Upper lobe of right lung (tissue), 1 donor: ENCODE results near the gene ECSIT. TPM values are rescaled to one million over a fixed set of nuclear protein-coding genes. Genes with fewer than 3 reads are reported as not detected.

Experiments used
- ATAC-seq: fragments of 200-7000 bp; cut with Tn5 transposase; one replicate; pipeline ENCODE4 v1.9.1; 2020; ENCODE audit warnings: mild to moderate bottlenecking, moderate library complexity
- DNase-seq: peaks from one replicate; pipeline ENCODE4 v3.0.0-alpha.2; 2020
- H3K27ac ChIP-seq: fragments of 200-600 bp; one replicate; pipeline ENCODE4 v1.8.0; 2022
- H3K27me3 ChIP-seq: fragments of 200-600 bp; one replicate; pipeline ENCODE4 v1.8.0; 2022; ENCODE audit warnings: mild to moderate bottlenecking
- H3K36me3 ChIP-seq: fragments of 200-600 bp; one replicate; pipeline ENCODE4 v1.8.0; 2022
- H3K4me1 ChIP-seq: fragments of 200-600 bp; one replicate; pipeline ENCODE4 v1.8.0; 2022
- H3K4me3 ChIP-seq: fragments of 200-600 bp; one replicate; pipeline ENCODE4 v1.8.0; 2022; ENCODE audit warnings: mild to moderate bottlenecking
- H3K9me3 ChIP-seq: fragments of 200-600 bp; one replicate; pipeline ENCODE4 v1.8.0; 2022
- intact Hi-C: fragments of 100-400 bp; cut with DNase I; formaldehyde crosslinking; loops from one replicate; pipeline ENCODE4 v1.11.0; 2022
- total RNA-seq: library from RNA; stranded (reverse); fragmentation: NEBNext Ultra II Directional; extraction: Animal tissue kit (Norgen Biotek cat#: 25700); gene quantifications from one replicate; pipeline ENCODE4 v1.2.1, GENCODE V29; 2021
- TF ChIP-seq, protein P1 (sequence below): fragments of 200-600 bp; IDR thresholded peaks from one replicate; pipeline ENCODE4 v1.8.0; 2022; ENCODE audit warnings: antibody characterized with exemption
- donor health status: DM: no; HTN: yes; CAD: no; lungs with severe emphysema.

Gene ECSIT
- total RNA-seq, 1 donor from 2014 or later = 44.8 TPM

DNA sequence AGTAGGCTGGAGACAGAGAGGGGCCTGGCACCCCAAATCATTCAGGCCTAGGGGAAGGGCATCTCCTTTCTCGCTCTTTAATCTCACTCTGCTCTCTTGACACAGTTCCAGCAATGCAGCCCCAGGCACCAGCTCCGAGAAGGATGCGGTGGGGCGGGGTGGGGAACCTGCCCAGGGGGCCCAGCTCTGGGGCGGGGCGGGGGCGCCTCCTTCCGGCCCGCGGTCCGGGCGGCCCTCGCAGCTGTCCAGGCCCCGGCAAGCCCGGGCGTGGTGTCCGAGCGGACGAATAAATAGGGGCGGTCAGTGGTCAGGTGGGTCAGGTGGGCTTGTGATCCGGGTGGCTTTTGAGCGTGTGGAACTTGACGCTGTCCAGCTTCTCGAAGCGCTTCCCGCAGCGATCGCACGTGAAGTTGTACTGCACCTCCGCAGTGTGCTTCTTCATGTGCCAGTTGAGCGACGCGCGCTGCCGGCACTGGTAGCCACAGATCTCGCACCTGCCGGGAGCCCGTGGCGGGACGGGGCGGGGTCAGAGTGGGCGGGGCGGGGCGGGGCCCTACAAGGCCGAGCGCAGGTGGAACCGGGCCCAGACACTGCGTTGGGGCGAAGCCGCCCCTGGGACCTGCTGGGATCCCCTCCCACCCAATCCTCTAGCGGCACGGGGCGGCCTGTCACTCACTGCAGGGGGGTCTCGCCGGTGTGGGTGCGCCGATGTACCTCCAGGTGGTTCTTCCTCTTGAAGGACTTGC lies 45.4 kb downstream of the ECSIT start:
- peaks cover 17% of the 10 kb centered on the region for H3K4me1 ChIP-seq
- TF ChIP-seq, protein P1, sequence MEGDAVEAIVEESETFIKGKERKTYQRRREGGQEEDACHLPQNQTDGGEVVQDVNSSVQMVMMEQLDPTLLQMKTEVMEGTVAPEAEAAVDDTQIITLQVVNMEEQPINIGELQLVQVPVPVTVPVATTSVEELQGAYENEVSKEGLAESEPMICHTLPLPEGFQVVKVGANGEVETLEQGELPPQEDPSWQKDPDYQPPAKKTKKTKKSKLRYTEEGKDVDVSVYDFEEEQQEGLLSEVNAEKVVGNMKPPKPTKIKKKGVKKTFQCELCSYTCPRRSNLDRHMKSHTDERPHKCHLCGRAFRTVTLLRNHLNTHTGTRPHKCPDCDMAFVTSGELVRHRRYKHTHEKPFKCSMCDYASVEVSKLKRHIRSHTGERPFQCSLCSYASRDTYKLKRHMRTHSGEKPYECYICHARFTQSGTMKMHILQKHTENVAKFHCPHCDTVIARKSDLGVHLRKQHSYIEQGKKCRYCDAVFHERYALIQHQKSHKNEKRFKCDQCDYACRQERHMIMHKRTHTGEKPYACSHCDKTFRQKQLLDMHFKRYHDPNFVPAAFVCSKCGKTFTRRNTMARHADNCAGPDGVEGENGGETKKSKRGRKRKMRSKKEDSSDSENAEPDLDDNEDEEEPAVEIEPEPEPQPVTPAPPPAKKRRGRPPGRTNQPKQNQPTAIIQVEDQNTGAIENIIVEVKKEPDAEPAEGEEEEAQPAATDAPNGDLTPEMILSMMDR = no peak
- H3K27me3 ChIP-seq = peaks cover 41% of the 10 kb centered on the region
- no peak overlapping the region for H3K4me3 ChIP-seq
- peaks cover 8% of the 10 kb centered on the region for H3K36me3 ChIP-seq
- H3K9me3 ChIP-seq = no peaks in the 10 kb centered on the region
- DNase-seq (no peak), ATAC-seq (no peak)
- no peak overlapping the region for H3K27ac ChIP-seq
- intact Hi-C loops = no loop called here

DNA sequence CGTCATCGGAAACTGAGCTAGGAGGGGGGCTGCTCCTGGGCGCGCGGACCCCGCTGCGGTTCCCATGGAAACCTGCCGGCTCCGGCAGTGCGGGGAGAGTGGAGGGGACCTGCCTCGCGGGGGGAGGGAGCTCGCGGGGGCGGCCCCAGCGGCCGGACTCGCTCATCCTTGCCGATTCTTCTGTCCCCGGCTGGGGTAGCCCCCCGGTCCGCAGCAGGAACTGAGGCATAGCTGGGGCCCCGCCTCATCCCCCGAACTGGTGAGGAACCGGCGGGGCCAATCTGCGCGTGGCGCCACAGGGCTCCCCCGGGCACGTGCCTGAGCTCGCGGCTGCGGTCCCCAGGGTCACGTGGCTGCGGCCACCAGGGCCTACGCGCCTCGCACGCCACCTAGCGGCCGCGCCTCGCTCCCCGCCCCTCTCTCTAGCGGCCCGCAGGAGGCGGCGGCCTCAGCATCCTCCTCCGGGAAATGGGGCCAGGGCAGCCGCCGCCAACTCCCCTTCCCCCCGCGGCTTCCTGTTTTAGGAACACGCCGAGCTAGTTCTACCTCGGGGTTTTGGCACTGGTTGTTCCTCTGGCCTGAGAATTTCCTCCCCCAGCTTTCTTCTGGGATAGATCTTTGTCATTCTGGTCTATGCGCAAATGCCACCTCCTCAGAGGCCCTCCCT lies 46.4 kb downstream of the ECSIT start:
- Histone ChIP-seq H3K27ac (no peak overlapping the region), H3K4me3 (peak overlapping the region; percentile 40), H3K36me3 (peaks cover 6% of the 10 kb centered on the region)

DNA sequence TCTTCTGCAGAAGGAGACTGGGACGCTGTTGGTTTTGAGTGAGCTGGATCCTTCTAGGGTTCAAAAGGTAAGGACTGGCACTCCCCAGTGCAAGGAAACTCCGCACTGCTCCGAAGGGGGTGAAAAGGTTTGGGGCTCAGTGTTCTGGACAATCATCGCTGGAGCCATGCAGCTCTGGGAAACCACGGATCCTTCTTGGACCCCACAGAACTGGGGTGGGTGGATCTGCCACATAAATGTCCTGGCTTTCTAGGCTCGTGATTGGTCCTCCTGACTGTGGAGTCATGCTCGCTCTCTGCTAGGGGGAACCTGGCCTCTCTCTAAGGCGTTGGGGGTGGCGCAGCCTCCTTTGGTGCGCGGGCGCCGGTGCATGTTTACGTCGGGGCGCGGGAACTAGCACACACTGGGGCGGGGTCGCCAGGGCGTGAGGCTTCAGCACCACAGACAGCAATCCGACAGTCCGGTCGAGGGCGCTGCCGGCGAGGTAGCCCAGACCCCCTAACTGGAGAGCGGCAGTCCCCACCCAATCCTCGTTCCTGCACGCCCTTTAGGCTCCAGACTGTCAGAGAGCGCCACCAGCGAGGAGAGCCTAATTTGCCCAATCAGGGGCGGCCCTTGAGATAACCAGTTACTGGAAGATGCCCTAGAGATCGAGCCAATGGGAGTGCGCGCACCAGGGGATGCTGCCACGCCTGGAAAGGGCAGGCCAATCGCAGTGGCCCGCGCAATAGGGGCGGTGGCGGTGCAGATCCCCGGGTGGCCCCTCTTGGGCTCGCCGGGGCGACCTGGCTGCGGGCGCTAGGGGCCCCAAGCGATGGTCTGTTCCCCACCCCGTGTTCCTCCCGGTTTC lies 47.2 kb downstream of the ECSIT start:
- H3K4me1 ChIP-seq = peaks cover 17% of the 10 kb centered on the region
- H3K9me3 ChIP-seq = no peaks in the 10 kb centered on the region
- ATAC-seq (peak; percentile 61), DNase-seq (peak; percentile 80)
- peaks cover 41% of the 10 kb centered on the region for H3K27me3 ChIP-seq
- H3K27ac ChIP-seq = no peak overlapping the region
- H3K36me3 ChIP-seq = no peaks in the 10 kb centered on the region
- peak overlapping the region; percentile 40 for H3K4me3 ChIP-seq
- TF ChIP-seq, protein P1 = no peak
- intact Hi-C loops = no loop called here

More for the DNA sequence above, 46.4 kb downstream of the ECSIT start:
- TF ChIP-seq, protein P1 = peak; percentile 96
- H3K9me3 ChIP-seq = no peaks in the 10 kb centered on the region
- H3K27me3 ChIP-seq = peaks cover 41% of the 10 kb centered on the region
- intact Hi-C loops = no loop called here
- ATAC-seq = peak; percentile 90
- peaks cover 17% of the 10 kb centered on the region for H3K4me1 ChIP-seq
- DNase-seq = peak; percentile 91

DNA sequence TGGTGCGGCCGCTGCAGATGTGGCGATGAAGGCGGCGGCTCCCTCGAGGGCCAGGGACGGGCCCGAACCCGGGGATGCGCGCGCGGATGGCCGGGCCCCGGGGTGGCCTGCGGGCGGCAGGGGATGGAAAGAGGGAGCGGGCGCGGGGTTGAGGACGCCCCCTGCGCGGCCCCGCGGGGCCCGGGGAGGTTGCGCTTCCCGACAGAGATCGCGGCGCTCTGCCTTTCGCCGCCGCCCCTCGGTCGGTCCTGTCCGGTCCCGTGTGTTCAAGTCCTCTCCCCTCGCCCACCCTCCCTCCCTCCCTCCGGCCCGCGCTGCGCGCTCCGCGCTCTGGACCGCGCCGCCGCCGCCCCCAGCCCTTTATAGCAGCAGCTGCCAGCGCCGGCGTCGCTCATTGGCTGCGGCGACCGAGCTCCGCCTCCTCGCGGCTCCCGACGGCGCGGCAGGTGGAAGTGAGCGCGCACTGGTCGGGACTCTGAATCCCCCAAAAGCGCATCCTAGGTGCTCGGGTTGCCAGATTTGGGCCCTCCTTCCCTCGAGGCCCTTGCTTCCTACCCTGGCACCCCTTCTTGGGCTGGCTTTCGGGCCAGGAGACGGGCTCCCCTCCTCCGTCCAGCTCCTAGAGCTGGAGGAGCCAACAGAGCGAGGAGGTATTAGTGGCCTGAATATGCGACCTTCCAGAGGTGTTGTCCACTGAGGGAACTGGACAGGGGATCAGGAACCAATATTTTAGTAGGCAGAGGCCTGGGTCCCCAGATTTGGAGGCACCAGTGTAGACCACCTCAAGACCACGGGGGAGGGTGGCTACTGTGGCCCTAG lies 48.0 kb downstream of the ECSIT start, which contains the start of gene ELAVL3:
ELAVL3 (minus strand) TSS at position 332 of the 819 bp plus-strand sequence. CDS start 438 bp downstream, outside the sequence.
- ATAC-seq = no peak
- DNase-seq = no peak
- Histone ChIP-seq H3K36me3 (no peaks in the 10 kb centered on the region), H3K9me3 (no peaks in the 10 kb centered on the region), H3K4me3 (no peak within 1 kb of the TSS), H3K27ac (no peak within 1 kb of the TSS), H3K27me3 (peaks cover 41% of the 10 kb centered on the region), H3K4me1 (peaks cover 17% of the 10 kb centered on the region)
- TF ChIP-seq, protein P1 = no peak
- intact Hi-C loops = no loop called here
